Hematopoietic multipotent progenitor cell treated with erythropoietin and hydrocortisone succinate and interleukin-3 and kit ligand, for 17 days (in vitro differentiated cells): ENCODE data around the gene IGFBP7.

ENCODE experiments used
- DNase-seq: peaks from one replicate; pipeline ENCODE4 v3.0.0-alpha.2; 2015; ENCODE audit warnings: low spot score

Gene IGFBP7

GRCh38 chr4:57131849-57132742 is 21.9 kb upstream of the IGFBP7 start:
- DNase-seq: no peak

- no peak for DNase-seq
Observed at GRCh38 chr4:57129477-57129876, 19.3 kb upstream of the IGFBP7 start.

- DNase-seq: no peak
Observed at GRCh38 chr4:57127361-57127760, 17.2 kb upstream of the IGFBP7 start.

- no peak for DNase-seq
Observed at GRCh38 chr4:57125996-57126395, 15.8 kb upstream of the IGFBP7 start.

GRCh38 chr4:57124145-57124544 is 14.0 kb upstream of the IGFBP7 start:
- no peak for DNase-seq

GRCh38 chr4:57122959-57123358 is 12.8 kb upstream of the IGFBP7 start:
- no peak for DNase-seq

GRCh38 chr4:57119054-57119651 is 9.0 kb upstream of the IGFBP7 start:
- no peak for DNase-seq

- no peak for DNase-seq
Observed at GRCh38 chr4:57117491-57117890, 7.3 kb upstream of the IGFBP7 start.

GRCh38 chr4:57116245-57116644 is 6.1 kb upstream of the IGFBP7 start:
- DNase-seq: no peak

- no peak for DNase-seq
Observed at GRCh38 chr4:57114973-57115372, 4.8 kb upstream of the IGFBP7 start.

GRCh38 chr4:57113870-57114269 is 3.7 kb upstream of the IGFBP7 start:
- DNase-seq: no peak

GRCh38 chr4:57110640-57111511 is 691 bp upstream of the IGFBP7 start:
- no peak for DNase-seq

GRCh38 chr4:57109411-57109846 is 756 bp downstream of the IGFBP7 start:
- DNase-seq: no peak

GRCh38 chr4:57106181-57106580 is 4.0 kb downstream of the IGFBP7 start:
- DNase-seq: no peak

- DNase-seq: no peak
Observed at GRCh38 chr4:57104706-57105560, 5.3 kb downstream of the IGFBP7 start.

- DNase-seq: no peak
Observed at GRCh38 chr4:57103051-57103450, 7.1 kb downstream of the IGFBP7 start.

- no peak for DNase-seq
Observed at GRCh38 chr4:57102050-57102624, 8.0 kb downstream of the IGFBP7 start.

GRCh38 chr4:57100979-57101651 is 9.1 kb downstream of the IGFBP7 start:
- no peak for DNase-seq

- DNase-seq: no peak
Observed at GRCh38 chr4:57099363-57099762, 10.8 kb downstream of the IGFBP7 start.

- DNase-seq: no peak
Observed at GRCh38 chr4:57098941-57099340, 11.2 kb downstream of the IGFBP7 start.

- no peak for DNase-seq
Observed at GRCh38 chr4:57098415-57098814, 11.8 kb downstream of the IGFBP7 start.
